Endometrial microvascular endothelial cells (primary cell): Measurements from ENCODE around the gene MAST4. TPM values are rescaled to one million over a fixed set of nuclear protein-coding genes. Genes with fewer than 3 reads are reported as not detected.

ENCODE experiments used
- in situ Hi-C: cut with HindIII; loops from 2 replicates; pipeline ENCODE4 v1.10.0; 2017; ENCODE audit warnings: low sequenced_read_pairs, low pct_unique_long_range_greater_than_20kb; ENCODE audit errors: inconsistent ontology term
- total RNA-seq: library from RNA; depleted of rRNA; stranded (reverse); fragments of >200 nt; gene quantifications from one replicate; pipeline ENCODE4 v1.2.3, GENCODE V29; 2015; ENCODE audit errors: inconsistent ontology term

Gene MAST4
- total RNA-seq, 1 donor from 2014 or later: 29.3 TPM

DNA sequence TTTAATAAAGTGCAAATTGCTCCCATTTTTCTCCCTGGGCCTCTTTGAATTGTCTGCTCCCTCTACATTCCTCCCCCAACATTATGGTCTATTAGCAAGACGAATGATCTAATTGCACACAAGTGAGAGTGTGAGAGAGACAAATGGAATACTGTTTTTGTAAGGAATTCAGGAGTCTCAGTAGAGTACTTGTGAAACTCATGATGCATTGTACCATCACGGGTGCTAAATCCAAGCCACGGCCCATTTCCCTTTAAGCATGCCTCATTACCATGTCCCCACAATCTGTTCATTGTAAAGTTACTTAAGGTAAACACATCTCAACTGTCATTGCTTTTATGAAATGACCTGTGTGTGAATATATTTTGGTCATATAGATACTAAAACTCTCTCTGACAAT is 537.6 kb downstream of the MAST4 start:
- in situ Hi-C loops: no loop called here

DNA sequence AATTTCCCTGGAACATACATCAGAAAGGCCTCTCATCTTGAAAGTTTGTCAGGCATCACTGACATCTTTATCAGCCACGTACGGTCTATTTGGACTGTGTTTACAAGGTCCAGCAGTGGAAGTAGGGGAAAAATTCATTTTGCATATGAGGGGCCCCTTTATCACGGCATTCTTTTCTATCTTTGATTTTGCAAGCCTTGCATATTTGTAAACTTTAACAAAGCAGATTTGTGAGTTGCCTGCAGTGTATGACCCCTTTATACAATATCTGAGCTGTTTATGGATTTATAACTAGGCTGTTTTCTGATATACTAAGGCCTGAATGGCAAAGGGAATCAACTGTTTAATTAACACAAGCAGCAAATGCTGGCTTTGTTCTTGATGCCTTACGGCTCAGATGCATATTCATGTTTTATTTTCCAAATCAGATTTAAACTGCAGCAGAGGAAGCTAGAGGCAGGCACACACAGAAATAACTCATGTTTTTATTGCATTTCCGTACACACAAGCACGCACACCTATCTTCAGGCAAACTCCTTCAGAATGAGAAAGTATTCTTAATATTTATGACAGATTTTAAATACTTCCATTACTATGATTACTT is 539.3 kb downstream of the MAST4 start:
- in situ Hi-C loops: no loop called here

DNA sequence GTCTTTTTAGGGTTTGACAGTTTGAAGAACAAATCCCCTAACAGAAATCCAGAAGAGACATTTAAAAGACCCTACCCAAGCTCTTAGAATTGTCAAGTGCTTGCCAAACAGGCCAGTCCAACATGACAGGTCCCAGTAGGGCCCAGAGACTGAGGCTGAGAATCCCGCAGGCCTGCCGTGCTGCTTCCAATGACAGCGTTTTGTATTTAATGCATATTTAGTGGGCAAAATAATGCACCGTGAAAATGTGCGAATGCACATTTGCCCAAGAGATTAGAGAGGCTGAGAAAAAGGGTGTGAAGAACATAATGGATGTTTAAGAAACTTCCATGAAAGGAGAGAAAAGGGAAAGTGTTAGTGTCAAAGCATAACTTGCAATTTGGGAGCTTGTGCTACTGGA is 542.8 kb downstream of the MAST4 start:
- in situ Hi-C loops: no loop called here

DNA sequence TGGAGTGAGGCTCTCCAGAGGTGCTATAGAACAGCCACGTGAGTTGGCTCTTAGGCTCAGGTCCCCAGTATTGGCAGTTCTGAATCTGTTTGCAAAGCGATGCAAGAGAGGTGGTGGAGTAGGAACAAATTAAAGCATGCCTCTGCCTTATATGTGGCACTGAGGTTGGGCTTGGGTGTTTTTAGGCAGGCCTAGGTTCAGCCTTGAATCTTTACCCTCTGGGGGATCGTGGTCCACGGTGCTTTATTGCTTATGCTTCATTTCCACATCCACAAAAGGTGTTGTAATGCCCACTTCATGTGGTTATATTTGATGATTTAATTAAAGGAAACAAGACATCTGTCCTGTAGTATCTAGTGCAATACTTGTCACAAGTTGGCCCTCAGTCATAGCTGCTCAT is 544.2 kb downstream of the MAST4 start:
- in situ Hi-C loops: no loop called here

DNA sequence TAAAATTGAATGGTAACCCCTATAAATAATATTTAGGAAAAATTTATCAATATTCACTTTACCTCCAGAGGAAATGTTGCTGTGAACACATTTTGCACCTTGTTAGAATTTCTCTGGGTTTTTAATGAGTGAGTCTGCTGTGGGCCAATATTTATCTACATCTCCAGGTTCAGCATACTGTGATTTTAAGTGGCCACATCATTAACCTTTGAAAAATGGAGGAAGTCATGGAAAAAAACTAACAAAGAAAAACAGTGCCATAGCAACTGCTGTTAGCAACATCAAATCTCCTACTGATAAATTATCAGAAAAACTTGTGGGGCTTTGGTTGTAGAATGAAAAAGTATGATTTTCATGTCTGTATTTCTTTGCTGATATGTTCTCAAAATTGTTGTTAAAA is 545.5 kb downstream of the MAST4 start:
- in situ Hi-C loops: no loop called here

DNA sequence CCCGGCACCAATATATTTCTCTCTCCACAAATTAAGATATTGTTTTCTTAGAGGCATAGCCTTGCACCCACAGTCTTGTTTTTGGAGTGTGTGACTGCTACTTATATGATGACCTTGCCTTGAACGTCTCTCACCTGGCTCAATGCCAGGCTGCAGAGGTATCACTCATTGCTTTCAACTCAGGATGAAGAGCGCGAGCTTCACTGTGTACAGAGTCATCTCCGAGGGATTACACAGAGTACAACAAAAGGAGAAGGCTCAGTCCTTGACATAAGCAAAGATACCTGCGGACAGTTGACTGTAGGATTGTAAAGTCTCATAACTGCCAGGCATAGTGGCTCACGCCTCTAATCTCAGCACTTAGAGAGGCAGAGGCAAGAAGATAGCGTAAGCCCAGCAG is 546.6 kb downstream of the MAST4 start:
- in situ Hi-C loops: no loop called here

DNA sequence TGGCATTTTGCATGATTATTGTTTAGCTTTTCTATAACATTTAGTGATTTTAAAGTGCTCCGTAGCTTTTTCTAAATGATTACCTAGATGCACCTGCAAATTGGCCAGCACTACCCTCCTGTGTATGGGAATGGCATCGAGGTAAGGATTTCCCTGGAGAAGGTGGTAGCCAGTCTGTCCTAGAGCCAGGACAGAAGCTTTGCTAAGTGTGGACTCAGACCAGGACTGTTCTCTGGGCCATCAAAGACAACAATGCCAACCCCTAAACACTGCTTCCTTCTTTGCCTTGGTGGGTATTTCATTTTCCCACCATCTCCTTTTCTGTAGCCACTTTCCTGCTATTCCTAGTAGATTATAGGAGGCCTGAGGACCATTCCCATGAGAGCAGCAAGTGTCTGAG is 547.4 kb downstream of the MAST4 start:
- in situ Hi-C loops: no loop called here

DNA sequence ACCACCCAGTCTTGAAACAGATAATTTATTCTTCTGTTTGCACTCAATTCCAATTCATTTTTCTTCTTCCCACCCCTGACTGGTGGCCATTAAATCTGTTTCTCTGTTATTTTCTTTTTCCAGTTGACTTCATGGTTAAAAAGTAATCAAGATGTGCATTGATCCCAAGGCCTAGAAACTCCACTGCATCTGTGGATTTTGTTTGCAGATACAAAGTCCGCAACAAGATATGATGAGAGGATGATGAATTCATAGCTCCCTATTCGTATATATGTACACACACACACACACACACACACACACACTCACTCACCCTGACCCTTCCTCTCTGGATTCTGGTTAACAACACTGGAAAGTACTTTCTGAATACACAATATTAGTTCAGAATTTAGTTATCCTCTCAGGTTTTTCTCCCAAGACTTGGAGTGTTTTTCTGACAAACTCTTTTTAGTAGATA is 548.0 kb downstream of the MAST4 start:
- in situ Hi-C loops: no loop called here

DNA sequence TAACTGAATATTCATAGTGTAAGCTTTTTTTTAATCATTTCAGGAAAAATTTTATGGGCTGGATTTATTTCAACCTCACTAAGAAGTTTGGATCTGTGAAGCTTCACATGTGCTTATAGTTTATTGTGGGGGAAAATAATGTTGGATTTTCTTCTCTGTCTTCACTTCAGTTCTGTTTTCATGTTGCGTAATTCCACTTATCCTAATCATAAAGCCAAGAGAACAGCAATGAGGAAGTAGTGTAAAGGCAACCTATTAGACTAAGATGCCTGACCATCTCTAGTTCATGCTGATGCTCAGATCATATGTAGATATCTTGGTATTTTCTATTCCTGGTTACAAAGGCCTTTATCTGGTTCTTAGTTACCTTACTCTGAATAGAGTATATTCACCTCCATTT is 550.4 kb downstream of the MAST4 start:
- in situ Hi-C loops: no loop called here

DNA sequence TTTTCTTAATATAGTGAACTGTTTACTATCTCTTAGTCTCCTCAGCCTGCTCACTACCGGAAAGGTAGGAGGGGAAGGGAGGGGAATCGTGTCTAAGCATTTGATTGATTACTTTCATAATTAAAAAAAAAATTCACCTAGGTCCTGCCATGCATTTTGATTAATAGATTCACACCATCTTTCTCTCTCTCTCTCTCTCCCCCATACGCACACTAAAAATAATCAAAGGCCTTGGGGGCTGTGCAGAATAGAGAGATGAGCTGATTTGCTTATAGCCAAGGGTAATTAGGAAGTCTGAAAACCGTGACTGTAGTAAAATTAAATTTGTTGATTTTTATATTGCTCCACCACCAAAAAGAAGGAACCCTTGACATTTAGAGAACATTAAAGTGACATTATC is 550.8 kb downstream of the MAST4 start:
- in situ Hi-C loops: no loop called here

DNA sequence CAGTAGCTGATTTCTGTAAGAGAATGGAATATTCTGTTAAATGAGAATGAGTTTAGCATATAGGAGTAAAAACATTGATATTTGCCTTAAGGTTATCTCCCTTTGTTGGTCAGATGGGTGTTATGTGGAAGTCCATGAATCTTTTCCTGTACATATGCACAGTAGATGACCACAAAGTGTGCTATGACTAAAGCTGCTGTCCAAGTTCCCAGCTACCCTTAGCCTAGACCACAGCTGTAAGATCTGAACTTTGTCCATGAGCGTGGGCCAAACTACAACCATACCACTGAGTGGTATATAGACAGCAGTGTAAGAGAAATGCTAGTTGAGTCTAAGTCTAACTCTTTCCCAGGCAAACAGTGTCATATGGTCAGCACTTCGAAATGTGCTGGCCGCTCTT is 551.6 kb downstream of the MAST4 start:
- in situ Hi-C loops: no loop called here

DNA sequence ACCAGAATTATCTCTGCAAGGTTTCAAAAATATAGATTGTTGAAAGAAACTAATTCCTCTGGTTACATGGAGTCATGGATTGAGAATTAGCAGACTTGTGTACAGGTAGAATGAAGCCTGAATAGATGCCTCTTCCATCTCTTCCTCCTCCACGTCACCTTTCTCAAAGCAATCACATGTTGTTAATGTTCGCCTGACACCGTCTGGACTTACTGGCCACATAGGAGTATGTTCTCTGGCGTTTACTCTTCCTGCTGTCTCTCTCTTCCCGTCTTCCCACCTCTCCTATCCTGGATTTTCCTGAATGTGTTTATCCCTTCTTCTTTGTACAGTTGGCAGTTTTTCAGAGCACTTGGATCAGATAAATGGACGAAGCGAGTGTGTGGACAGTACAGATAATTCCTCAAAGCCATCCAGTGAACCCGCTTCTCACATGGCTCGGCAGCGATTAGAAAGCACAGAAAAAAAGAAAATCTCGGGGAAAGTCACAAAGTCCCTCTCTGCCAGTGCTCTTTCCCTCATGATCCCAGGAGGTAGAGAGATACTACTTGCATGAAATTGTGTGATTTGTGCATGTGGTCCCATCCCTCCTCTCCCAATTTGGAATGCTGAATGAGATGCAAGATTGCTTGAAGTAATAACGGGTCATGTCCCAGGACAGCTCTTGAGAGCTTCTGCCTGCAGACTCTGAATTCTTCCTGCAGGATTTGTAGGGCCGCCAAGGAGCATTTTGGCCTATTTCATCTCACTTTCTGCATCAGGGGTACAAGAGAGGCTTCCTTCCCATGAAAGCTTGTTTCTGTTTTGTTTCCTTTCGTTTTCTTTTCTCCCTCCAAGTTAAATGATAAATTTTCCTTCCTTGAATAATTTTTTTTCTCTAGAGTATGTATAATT is 553.1 kb downstream of the MAST4 start:
- in situ Hi-C loops: no loop called here

DNA sequence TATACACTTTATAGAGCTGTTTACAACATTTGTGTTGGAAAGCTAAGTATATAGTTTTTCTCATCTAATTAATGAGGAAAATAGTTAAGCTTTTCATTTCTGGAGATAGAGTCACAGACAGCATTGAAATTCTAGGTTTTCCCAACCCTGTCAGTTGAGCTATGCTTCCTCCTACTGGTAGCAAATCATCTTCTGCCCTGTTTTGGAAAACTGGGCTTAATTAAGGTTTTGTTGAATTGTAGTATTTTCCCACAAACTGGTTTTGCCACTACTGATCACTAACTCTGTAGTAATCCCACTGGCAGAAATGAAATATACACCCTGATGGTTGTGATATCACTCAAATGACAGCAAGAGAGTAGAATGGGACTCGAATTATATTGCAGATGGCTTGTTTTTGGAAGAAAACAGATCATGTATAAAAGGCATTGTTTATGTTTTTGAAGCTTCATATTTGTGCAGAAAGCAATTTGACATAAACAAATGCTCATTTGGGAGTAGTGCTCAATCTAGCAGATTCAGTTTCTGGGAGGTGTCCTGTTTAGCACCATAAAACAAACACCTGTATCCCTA is 553.8 kb downstream of the MAST4 start:
- in situ Hi-C loops: loop anchor here (25.0 kb wide), 1 partner anchor 1112 kb away; no protein-coding TSS in a partner anchor

DNA sequence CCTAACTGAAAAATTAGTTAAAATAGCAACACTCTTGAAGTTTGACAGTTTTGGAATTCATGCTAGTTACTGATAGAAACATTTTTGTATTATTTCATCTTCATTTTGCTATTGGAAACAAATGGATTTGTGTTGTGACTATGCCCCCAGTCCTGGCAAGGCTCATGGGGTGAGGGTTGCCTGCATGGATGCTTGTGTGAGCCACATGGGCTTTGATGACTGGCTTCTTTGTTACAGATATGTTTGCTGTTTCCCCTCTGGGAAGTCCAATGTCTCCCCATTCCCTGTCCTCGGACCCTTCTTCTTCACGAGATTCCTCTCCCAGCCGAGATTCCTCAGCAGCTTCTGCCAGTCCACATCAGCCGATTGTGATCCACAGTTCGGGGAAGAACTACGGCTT is 556.2 kb downstream of the MAST4 start:
- in situ Hi-C loops: loop anchor here (25.0 kb wide), 1 partner anchor 1110 kb away; no protein-coding TSS in a partner anchor

DNA sequence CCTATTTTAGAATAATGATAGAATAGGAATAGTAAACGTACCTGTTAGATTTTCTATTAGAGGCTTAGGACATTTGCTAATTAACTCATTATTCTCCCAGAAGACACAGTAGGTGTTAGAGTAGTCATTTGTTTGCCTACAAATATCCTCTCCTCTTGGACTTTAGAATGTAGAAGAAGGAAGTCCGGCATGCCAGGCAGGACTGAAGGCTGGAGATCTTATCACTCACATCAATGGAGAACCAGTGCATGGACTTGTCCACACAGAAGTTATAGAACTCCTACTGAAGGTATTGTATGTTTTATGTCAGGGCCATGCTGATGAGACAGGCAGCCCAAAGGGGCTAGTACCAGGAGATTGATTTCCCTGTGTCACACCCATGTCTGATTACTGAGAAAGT is 557.1 kb downstream of the MAST4 start:
- in situ Hi-C loops: loop anchor here (25.0 kb wide), 1 partner anchor 1109 kb away; no protein-coding TSS in a partner anchor

DNA sequence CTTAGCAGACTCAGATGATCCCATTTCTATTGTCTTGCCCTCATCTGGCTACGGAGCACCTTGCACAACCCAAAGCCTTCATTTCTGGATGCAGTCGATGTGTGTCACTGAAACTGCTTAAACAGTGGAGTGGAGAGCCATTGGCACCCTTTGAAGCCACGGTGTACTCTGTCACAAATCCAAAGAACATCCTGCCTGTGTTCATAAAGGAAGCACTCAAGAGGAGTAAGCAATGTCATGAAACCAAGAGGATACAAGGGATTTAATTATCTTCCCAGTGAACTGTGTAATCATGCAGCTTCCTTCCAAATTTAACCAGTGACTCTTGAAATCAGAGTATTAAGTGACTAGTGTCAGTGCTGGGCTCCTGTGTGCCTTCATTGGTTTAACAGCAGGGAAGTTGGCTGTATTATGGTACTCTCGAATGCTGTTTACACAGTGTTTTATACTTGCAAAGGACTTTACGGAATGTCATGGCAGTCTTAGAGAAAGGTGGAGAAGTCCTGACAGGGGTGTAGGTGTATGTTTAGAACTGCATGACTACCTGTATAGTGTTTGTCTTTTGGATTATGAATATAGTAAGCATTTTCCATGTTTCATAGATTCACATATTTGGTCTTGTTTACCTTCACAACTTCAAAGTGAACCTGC is 558.5 kb downstream of the MAST4 start:
- in situ Hi-C loops: loop anchor here (25.0 kb wide), 1 partner anchor 1108 kb away; no protein-coding TSS in a partner anchor

DNA sequence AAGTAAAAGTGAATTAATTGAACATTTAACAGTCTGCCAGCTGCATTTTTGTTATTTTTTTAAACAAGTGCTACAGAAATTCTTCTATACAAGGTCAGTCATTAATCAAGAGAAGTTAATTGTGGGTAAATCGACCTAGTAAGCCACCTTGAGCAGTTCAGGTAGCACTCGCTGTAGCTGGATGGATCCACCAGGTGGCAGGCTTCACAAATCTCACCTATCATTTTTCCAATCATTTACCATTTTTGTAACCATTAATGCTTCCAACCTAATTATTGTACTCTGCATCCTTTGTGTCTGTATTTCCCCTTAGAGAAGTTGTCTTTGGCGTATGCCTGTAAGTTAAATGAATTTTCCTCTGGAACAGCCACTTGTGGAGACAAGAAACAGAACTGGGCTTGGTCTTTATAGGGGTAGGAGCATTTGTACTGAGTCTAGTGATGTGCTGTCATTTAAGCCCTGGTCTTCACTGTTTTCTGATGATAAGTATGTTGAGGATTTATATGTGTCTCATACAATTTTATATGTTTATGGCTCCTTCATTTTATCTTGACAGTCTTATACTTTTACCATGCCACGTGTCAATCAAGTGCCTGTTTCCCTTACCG is 560.9 kb downstream of the MAST4 start:
- in situ Hi-C loops: loop anchor here (25.0 kb wide), 1 partner anchor 1105 kb away; no protein-coding TSS in a partner anchor

DNA sequence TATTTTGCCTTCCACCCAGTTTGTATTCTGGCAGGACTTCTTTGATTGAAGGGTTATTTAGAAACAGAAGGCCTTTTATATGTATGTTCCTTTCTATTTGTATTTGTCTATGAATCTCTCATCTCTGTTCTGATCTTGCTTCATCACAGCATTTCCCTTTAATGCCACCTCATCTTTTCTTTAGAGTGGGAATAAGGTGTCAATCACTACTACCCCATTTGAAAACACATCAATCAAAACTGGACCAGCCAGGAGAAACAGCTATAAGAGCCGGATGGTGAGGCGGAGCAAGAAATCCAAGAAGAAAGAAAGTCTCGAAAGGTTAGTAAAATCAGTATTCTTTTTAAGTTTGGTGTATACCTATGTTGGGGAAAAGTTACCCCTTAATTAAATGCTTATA is 564.1 kb downstream of the MAST4 start:
- in situ Hi-C loops: loop anchor here (25.0 kb wide), 1 partner anchor 1102 kb away; no protein-coding TSS in a partner anchor

DNA sequence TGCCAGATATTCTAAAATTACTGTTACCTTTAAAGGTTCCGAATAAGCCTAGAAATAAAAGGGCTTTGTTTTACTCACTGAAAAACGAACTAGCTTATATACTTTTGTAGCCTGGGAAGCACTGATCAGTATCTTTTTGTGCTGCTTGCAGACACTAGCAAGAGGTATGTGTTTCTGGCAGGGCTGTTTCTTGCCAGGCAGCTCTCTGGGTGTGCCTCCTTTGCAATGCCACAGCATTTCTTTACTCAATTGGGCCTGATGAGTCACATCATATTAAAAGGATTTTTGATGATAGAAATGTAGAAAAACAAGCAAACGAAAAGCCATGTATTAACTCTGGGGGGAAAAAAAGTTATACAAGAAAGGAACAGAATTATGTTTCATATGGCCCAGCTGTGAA is 564.8 kb downstream of the MAST4 start:
- in situ Hi-C loops: loop anchor here (25.0 kb wide), 1 partner anchor 1101 kb away; no protein-coding TSS in a partner anchor
